NCI-H128 (cell line): ENCODE results near the gene MTA3.

Experiments
- DNase-seq: peaks from one replicate; lab custom pipeline; 2025; ENCODE audit not compliant: unreplicated experiment; lab: John Stamatoyannopoulos, UW

The MTA3 gene

GRCh38 chr2:42799881-42800280 lies 231.4 kb downstream of the MTA3 start:
- DNase-seq, result no peak

GRCh38 chr2:42800461-42800962 lies 232.1 kb downstream of the MTA3 start:
- DNase-seq, result no peak

GRCh38 chr2:42800981-42801380 lies 232.5 kb downstream of the MTA3 start:
- no peak for DNase-seq

- DNase-seq, result no peak
These were observed 232.9 kb downstream of the MTA3 start for GRCh38 chr2:42801381-42801780.

- DNase-seq, result no peak
These were observed 233.7 kb downstream of the MTA3 start for GRCh38 chr2:42802150-42802549.

GRCh38 chr2:42804338-42804737 lies 235.9 kb downstream of the MTA3 start:
- DNase-seq, result no peak

- DNase-seq, result no peak
These were observed 236.5 kb downstream of the MTA3 start for GRCh38 chr2:42804891-42805290.
